GM21619 (cell line): ENCODE data around the gene GAS2L2.

Experiments
- ATAC-seq: cut with Tn5 transposase; IDR thresholded peaks from one replicate; pipeline ENCODE4 v1.9.1; 2021; ENCODE audit not compliant: unreplicated experiment

The GAS2L2 gene

DNA sequence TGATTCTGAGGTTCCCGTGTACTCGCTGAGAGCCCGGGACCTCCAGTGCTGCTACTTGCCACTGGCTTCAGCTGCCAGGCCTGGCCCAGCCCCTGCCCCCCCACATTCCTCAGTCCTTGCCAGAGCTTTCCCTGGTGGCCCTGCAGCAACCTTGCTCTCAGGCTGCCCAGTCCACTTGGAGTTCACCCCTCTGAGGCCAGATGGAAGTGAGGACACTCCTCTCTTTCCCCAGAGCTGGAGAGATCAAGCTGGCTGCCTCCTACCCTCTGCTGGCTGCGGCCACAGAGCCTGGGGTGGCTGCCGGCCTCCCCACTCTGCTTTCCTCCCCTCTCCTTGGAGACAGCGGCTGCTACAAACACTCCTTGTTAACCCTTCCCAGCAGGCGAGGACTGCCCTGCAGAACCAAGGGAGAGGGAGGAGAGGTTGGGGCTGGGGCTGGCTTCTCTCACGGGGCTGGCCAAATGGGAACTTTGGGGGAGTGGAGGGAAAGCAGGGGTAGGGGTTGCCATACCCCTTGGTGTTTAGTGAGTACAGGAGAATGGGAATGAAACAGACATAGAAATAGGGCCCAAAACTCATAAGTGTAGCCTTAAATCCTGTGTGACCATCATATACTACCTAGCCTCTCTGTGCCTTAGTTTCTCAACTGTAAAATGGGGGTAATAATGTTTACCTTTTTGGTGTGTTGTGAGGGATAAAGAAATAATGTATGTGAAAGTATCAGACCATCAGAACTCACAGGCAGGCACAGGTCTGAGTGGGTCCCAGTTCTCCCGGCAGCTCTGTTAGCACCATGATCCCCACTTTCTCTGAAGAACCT, at the start of gene GAS2L2:
GAS2L2 (minus strand) TSS at position 295 of the 820 bp plus-strand sequence. CDS start 389 bp downstream, outside the sequence.
- ATAC-seq, result no peak

DNA sequence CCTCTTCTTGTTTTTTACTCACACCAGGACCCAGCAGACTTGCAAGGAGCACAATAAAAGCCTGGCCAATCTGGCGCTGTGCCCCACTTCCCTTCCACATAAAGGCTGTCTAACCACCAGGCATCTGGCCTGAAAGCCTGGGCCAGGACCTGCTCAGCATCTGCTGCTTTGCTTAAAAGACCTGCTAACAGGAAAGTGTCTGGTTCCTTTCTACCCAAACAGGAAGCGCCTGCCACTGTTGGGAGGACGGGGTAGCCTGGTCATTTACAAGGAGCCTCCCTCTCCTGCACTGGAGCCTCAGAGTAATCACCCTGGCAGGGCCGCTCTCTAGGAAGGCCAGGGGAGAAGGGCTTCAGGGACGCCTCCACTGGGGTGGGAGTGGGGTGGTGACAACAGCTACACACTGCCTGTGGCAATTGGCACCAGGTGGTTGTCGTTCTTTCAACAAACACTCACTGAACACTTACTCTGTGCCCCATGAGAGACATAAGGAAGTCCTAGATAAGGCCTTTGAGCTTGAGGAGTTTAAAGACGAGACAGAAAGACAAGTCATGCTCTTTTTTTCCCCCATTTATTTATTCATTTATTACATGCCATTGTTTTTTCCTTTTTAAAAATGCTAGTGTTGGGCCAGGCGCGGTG, 48.7 kb upstream of the GAS2L2 start:
- ATAC-seq, result no peak

DNA sequence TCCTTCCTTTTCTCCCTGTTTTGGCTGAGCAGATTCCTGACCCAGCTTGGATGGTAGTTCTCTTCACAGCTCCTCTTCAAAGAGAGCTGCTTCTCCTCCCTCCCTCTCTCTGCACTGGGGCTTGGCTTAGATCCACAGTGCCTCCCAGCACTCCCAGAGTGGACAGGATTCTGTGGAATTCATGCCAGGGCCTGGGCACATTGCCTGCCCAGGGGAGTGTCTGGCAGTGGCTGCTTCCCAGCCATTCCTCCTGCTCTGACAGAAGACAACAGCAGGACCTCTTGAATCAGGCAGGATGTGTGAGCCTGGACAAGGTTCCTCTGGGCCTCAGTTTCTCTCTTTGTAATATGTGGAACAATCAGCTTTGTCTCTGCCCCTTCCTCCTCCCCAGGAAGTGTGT, 46.9 kb upstream of the GAS2L2 start:
- no peak for ATAC-seq

DNA sequence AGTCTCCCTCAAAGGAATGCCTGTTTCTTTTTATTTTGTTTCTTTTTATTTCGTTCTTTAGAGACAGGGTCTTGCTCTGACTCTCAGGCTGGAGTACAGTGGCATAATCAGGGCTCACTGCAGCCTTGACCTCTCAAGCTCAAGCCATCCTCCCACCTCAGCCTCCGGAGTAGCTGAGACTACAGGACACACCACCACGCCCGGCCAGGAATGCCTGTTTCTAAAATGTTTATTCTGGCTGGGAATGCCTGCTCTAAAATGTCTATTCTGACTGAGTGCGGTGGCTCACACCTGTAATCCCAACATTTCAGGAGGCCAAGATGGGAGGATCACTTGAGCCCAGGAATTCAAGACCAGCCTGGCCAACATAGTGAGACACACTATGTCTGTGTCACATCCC, 44.9 kb upstream of the GAS2L2 start:
- no peak for ATAC-seq

DNA sequence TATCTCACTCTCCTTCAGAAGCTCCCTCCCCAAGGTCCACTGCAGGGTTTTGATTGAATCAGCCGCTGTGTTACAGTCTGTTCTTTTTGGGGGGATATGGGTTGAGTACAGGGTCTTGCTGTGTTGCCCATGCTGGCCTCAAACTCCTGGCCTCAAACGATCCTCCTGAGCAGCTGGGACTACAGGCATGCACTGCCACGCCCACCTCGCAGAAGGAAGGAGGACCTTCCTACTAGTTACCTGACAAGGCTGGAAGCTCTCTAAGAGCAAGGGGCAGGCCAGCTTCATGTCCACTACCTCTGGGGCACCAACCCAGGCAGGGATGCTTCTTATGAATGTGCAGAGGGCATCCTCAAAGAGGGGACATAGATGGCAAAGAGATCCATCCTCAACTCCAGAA, 44.3 kb upstream of the GAS2L2 start:
- ATAC-seq, result no peak

- ATAC-seq, result no peak
These were observed 43.9 kb upstream of the GAS2L2 start for GRCh38 chr17:35796942-35797341.

- no peak for ATAC-seq
These were observed 42.8 kb upstream of the GAS2L2 start for GRCh38 chr17:35795871-35796265.

- no peak for ATAC-seq
These were observed 42.2 kb upstream of the GAS2L2 start, which contains the start of gene MMP28 for GRCh38 chr17:35795007-35795870. MMP28 (minus strand) TSS chr17:35795641; CDS start chr17:35795377, 264 bp downstream.

- no peak for ATAC-seq
These were observed 40.2 kb upstream of the GAS2L2 start for GRCh38 chr17:35793257-35793656.

- no peak for ATAC-seq
These were observed 38.8 kb upstream of the GAS2L2 start for GRCh38 chr17:35791681-35792350.

DNA sequence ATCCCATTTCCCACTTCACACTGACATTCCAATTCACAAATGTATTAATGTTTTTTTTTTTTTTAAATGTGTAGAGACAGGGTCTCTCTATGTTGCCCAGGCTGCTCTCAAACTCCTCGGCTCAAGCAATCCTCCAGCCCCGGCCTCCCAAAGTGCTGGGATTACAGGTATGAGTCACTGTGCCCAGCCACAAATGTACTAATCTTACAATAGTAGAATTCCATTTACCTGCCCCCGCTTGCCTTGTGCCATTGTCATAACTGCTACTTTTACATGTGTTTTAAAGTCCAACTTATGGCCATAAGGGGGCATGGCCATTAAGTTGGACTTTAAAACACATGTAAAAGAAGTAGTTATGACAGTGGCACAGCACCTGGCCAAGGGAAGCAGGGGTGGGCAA, 37.8 kb upstream of the GAS2L2 start:
- ATAC-seq, result no peak

GRCh38 chr17:35788477-35789368, 35.7 kb upstream of the GAS2L2 start:
- no peak for ATAC-seq

GRCh38 chr17:35786941-35787432, 33.9 kb upstream of the GAS2L2 start:
- ATAC-seq, result no peak

DNA sequence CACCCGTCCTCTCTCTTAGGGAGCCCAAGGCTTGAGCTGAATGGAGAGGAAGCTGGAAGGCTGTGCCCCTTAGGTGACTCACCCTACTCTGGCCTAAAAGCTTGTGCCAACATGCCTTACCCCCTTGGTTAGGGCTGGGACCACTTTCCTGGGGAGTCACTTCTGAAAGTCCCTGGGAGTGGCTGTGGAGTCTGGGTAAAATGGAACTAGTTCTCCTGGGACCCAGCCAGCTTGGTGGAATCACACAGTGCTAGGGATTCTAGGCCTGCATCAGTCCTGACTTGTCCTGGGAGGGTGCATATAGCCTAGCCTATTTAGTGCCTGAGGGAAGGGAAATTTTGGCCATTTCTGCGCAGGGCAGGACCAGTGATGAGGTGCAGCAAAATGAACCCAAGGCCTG, 31.9 kb upstream of the GAS2L2 start:
- no peak for ATAC-seq

DNA sequence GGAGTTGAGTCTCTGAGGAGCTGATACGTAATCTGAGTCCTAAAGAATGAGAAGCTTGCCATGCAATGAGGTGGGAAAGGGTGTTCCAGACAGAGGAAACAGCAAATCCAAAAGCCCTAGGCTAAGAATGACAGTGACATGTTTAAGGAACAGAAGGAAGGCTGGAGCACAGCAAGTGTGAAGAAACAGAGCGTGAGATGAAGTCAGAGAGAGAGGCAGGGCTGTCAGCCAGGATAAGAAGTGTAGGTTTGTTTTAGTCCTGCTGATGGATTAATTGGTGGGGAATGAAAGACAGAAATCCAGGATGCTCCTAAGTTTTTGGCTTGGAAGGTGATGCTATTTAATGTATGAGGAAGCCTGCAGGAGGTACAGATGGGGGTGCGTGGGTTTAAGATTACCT, 27.9 kb upstream of the GAS2L2 start:
- ATAC-seq, result no peak

GRCh38 chr17:35778641-35779196, 25.7 kb upstream of the GAS2L2 start:
- no peak for ATAC-seq

DNA sequence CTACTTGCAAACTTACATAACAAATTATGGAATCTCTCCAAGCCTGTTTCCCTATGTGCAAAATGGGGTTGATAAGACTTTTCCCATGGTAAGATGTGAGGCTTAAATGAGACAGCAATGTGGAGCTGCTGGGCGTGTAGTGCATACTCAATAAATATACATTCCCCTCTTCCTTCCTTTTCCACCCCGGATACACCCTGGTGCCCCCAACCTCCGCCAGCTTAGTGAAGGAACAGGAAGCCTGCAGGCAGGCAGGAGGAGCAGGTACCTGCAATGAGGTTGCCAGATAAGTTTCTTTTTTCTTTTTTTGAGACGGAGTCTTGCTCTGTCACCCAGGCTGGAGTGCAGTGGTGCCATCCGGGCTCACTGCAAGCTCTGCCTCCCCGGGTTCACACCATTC, 22.5 kb upstream of the GAS2L2 start:
- no peak for ATAC-seq

- ATAC-seq, result no peak
These were observed 22.0 kb upstream of the GAS2L2 start for GRCh38 chr17:35775039-35775438.

GRCh38 chr17:35774499-35774898, 21.5 kb upstream of the GAS2L2 start:
- no peak for ATAC-seq
